Measurements from ENCODE around the gene ZNF865. TPM values are rescaled to one million over a fixed set of nuclear protein-coding genes. Genes with fewer than 3 reads are reported as not detected.

Gene ZNF865
- total RNA-seq, 4 donors from 2014 or later = 7.5 to 15.4 (median 10.2) TPM

- no peak overlapping the region for H3K27ac ChIP-seq (replicated peaks in 1 of 4)
- H3K36me3 ChIP-seq = peaks cover 94 to 100% (median 99%) of the 10 kb centered on the region in 4 donors
- TF ChIP-seq POLR2A (IDR thresholded peaks at IDR 0.05; ENCODE audit: low read depth) (no peak), CTCF (IDR thresholded peaks at IDR 0.05) (no peak), EP300 (IDR thresholded peaks at IDR 0.05) (no peak), POLR2AphosphoS5 (IDR thresholded peaks at IDR 0.05) (no peak)
- no peaks in the 10 kb centered on the region for H3K9me3 ChIP-seq
- intact Hi-C loops (cut with DNase I) = no loop called here
- 91% methylated on average over 13 of the region's 20 CpGs for WGBS
- no peaks in the 10 kb centered on the region for H3K27me3 ChIP-seq
- no peak overlapping the region for H3K4me3 ChIP-seq
- DNase-seq (ENCODE audit: extremely low spot score) = no peak
- peaks cover 11 to 43% (median 17%) of the 10 kb centered on the region in 4 donors for H3K4me1 ChIP-seq
These were observed 58.5 kb downstream of the ZNF865 start for GRCh38 chr19:55663846-55664536.

- H3K27ac ChIP-seq (replicated peaks in 1 of 4) = no peak overlapping the region
- DNase-seq (ENCODE audit: extremely low spot score) = no peak
- H3K9me3 ChIP-seq = no peaks in the 10 kb centered on the region
- peaks cover 92 to 100% (median 99%) of the 10 kb centered on the region in 4 donors for H3K36me3 ChIP-seq
- intact Hi-C loops (cut with DNase I) = no loop called here
- H3K4me1 ChIP-seq = peaks cover 0 to 39% (median 9%) of the 10 kb centered on the region in 4 donors
- 96% methylated on average over 5 of the region's 12 CpGs for WGBS
- no peak overlapping the region for H3K4me3 ChIP-seq
- no peaks in the 10 kb centered on the region for H3K27me3 ChIP-seq
- no peak for TF ChIP-seq CTCF (IDR thresholded peaks at IDR 0.05)
These were observed 61.0 kb downstream of the ZNF865 start for GRCh38 chr19:55666343-55667005.

Other genes starting within 250 kb of the ZNF865 start
- gene GARIN5B, start 242.4 kb upstream of the ZNF865 start, total RNA-seq = not detected
- gene IL11, start 235.2 kb upstream of the ZNF865 start, total RNA-seq = under 1 TPM in 2 of 4 donors, not detected in 2; 0.33 to 0.34 TPM
- gene TMEM190, start 228.8 kb upstream of the ZNF865 start, total RNA-seq = not detected
- gene TMEM238, start 221.4 kb upstream of the ZNF865 start, total RNA-seq = 1 to 10 TPM in 2 of 4 donors, under 1 TPM in 2; 0.83 to 7.5 (median 1.00) TPM
- 100 to 1,000 TPM; 263 to 419 (median 369) TPM for gene RPL28, start 219.7 kb upstream of the ZNF865 start, total RNA-seq
- 10 to 100 TPM in 3 of 4 donors, 1 to 10 TPM in 1; 9.1 to 37.9 (median 22.0) TPM for gene UBE2S, start 197.9 kb upstream of the ZNF865 start, total RNA-seq
- under 1 TPM in 2 of 4 donors, not detected in 2; under 0.01 to 0.13 TPM for gene SHISA7, start 162.3 kb upstream of the ZNF865 start, total RNA-seq
- gene ISOC2, start 144.0 kb upstream of the ZNF865 start, total RNA-seq = 100 to 1,000 TPM in 1 of 4 donors, 10 to 100 TPM in 3; 66.8 to 104 (median 77.7) TPM
- gene C19orf85, start 140.9 kb upstream of the ZNF865 start, total RNA-seq = not detected
- gene ZNF628, start 129.0 kb upstream of the ZNF865 start, total RNA-seq = 10 to 100 TPM in 3 of 4 donors, 1 to 10 TPM in 1; 5.1 to 16.6 (median 11.9) TPM
- gene NAT14, start 120.5 kb upstream of the ZNF865 start, total RNA-seq = 10 to 100 TPM in 3 of 4 donors, 1 to 10 TPM in 1; 5.8 to 14.2 (median 10.2) TPM
- 10 to 100 TPM in 3 of 4 donors, 1 to 10 TPM in 1; 9.5 to 41.2 (median 14.6) TPM for gene SSC5D, start 117.2 kb upstream of the ZNF865 start, total RNA-seq
- gene SBK2, start 68.5 kb upstream of the ZNF865 start, total RNA-seq = not detected
- 1 to 10 TPM in 2 of 4 donors, under 1 TPM in 1, not detected in 1; 0.83 to 1.5 (median 1.5) TPM for gene SBK3, start 60.1 kb upstream of the ZNF865 start, total RNA-seq
- 10 to 100 TPM in 1 of 4 donors, 1 to 10 TPM in 3; 4.2 to 11.1 (median 8.1) TPM for gene ZNF579, start 24.8 kb upstream of the ZNF865 start, total RNA-seq
- gene FIZ1, start 6.1 kb upstream of the ZNF865 start, total RNA-seq = 10 to 100 TPM in 2 of 4 donors, 1 to 10 TPM in 2; 8.3 to 17.3 (median 11.4) TPM
- 10 to 100 TPM; 20.5 to 36.2 (median 27.9) TPM for gene ZNF524, start 5.4 kb upstream of the ZNF865 start, total RNA-seq
- 1 to 10 TPM; 2.5 to 6.3 (median 4.0) TPM for gene ZNF784, start 18.9 kb downstream of the ZNF865 start, total RNA-seq
- 10 to 100 TPM; 38.3 to 66.8 (median 43.1) TPM for gene ZNF580, start 35.4 kb downstream of the ZNF865 start, total RNA-seq
- 10 to 100 TPM; 13.3 to 26.6 (median 18.2) TPM for gene ZNF581, start 38.0 kb downstream of the ZNF865 start, total RNA-seq
- gene CCDC106, start 42.6 kb downstream of the ZNF865 start, total RNA-seq = 10 to 100 TPM in 3 of 4 donors, 1 to 10 TPM in 1; 9.4 to 22.0 (median 19.2) TPM
- 100 to 1,000 TPM in 2 of 4 donors, 10 to 100 TPM in 2; 80.4 to 122 (median 104) TPM for gene U2AF2, start 49.4 kb downstream of the ZNF865 start, total RNA-seq
- gene EPN1, start 69.6 kb downstream of the ZNF865 start, total RNA-seq = 100 to 1,000 TPM in 2 of 4 donors, 10 to 100 TPM in 2; 30.7 to 176 (median 104) TPM
- gene NLRP9, start 132.8 kb downstream of the ZNF865 start, total RNA-seq = not detected
- gene RFPL4A, start 153.4 kb downstream of the ZNF865 start, total RNA-seq = not detected
- gene RFPL4AL1, start 163.5 kb downstream of the ZNF865 start, total RNA-seq = not detected
- not detected for gene NLRP11, start 226.4 kb downstream of the ZNF865 start, total RNA-seq
- not detected for gene NLRP4, start 230.9 kb downstream of the ZNF865 start, total RNA-seq